Adipose tissue (tissue), 3 donors: Measurements from ENCODE around the gene YIF1B. TPM values are rescaled to one million over a fixed set of nuclear protein-coding genes. Genes with fewer than 3 reads are reported as not detected.
"Not testable (repeated sequence)": the region's sequence is repeated elsewhere in the genome, so short reads cannot be mapped to it uniquely, and the experiment has no call there.

Experiments used
- H3K27ac ChIP-seq: one replicate; pipeline ENCODE4 v1.5.1; 2013; ENCODE audit warnings: low read depth, low read length
- WGBS, 3 donors: extraction: QIAGEN DNeasy Blood & Tissue Kit; methylation state at CpG; one replicate each; pipeline ENCODE4 v1.1.7; 2013; 5-methylcytosine and 5-hydroxymethylcytosine counted together
- polyA plus RNA-seq, 3 donors: library from polyadenylated mRNA; stranded (reverse); fragments of 200-250 nt; gene quantifications; one replicate each; pipeline ENCODE4 v1.2.3, GENCODE V29; 2013
- donor health status: healthy with polysubstance abuse.
- donor health status: Bipolar disorder and iron deficiency.
- donor health status: healthy.

Gene YIF1B
- polyA plus RNA-seq, 3 donors: 27.7 to 59.7 (median 28.3) TPM

GRCh38 chr19:38264486-38265212, 51.1 kb downstream of the YIF1B start, which contains the start of gene SPINT2:
Gene SPINT2, plus strand, starts transcription at chr19:38264573. Its CDS starts 320 bp downstream, at chr19:38264893.
- WGBS, 3 donors: 4 to 10% (median 9%) methylated on average over 74 to 78 of the region's 78 CpGs
- no peak within 1 kb of the TSS for H3K27ac ChIP-seq

GRCh38 chr19:38263689-38264485, 51.9 kb downstream of the YIF1B start:
- H3K27ac ChIP-seq: no peak overlapping the region
- WGBS, 3 donors: 8 to 12% (median 8%) methylated on average over 29 to 34 of the region's 34 CpGs

- no peak overlapping the region for H3K27ac ChIP-seq
- 83 to 97% (median 94%) methylated on average over 7 of the region's 7 CpGs for WGBS, 3 donors
These were observed 53.0 kb downstream of the YIF1B start for GRCh38 chr19:38262585-38263268.

GRCh38 chr19:38261942-38262341, 53.8 kb downstream of the YIF1B start:
- H3K27ac ChIP-seq: not testable (repeated sequence)
- WGBS, 3 donors: 92 to 96% (median 93%) methylated on average over 11 to 12 of the region's 12 CpGs

GRCh38 chr19:38255383-38256014, 60.2 kb downstream of the YIF1B start:
- H3K27ac ChIP-seq: no peak overlapping the region

GRCh38 chr19:38253788-38254187, 62.0 kb downstream of the YIF1B start:
- H3K27ac ChIP-seq: no peak overlapping the region
- WGBS, 3 donors: 82 to 89% (median 85%) methylated on average over 5 of the region's 5 CpGs

More at GRCh38 chr19:38255383-38256014, 60.2 kb downstream of the YIF1B start:
- WGBS, 3 donors: 40 to 52% (median 49%) methylated on average over 17 of the region's 17 CpGs

Other genes with a start within 250 kb of the YIF1B start
- under 1 TPM; 0.05 to 0.67 (median 0.13) TPM for gene DPF1, start 91.7 kb downstream of the YIF1B start, polyA plus RNA-seq
- gene PPP1R14A, start 59.6 kb downstream of the YIF1B start, polyA plus RNA-seq: 100 to 1,000 TPM in 1 of 3 donors, 10 to 100 TPM in 2; 14.0 to 169 (median 82.5) TPM
- 100 to 1,000 TPM in 1 of 3 donors, 10 to 100 TPM in 1, 1 to 10 TPM in 1; 4.4 to 155 (median 22.1) TPM for gene SPINT2, start 51.4 kb downstream of the YIF1B start, polyA plus RNA-seq
- 10 to 100 TPM in 2 of 3 donors, 1 to 10 TPM in 1; 3.5 to 41.2 (median 27.2) TPM for gene C19orf33, start 11.7 kb downstream of the YIF1B start, polyA plus RNA-seq
- gene KCNK6, start 3.9 kb upstream of the YIF1B start, polyA plus RNA-seq: 10 to 100 TPM in 1 of 3 donors, 1 to 10 TPM in 2; 3.2 to 11.3 (median 4.0) TPM
- 1 to 10 TPM; 1.8 to 1.9 (median 1.9) TPM for gene CATSPERG, start 19.9 kb upstream of the YIF1B start, polyA plus RNA-seq
- gene PSMD8, start 58.6 kb upstream of the YIF1B start, polyA plus RNA-seq: 100 to 1,000 TPM; 138 to 486 (median 165) TPM
- under 1 TPM in 2 of 3 donors, not detected in 1; 0.21 to 0.77 TPM for gene GGN, start 72.1 kb upstream of the YIF1B start, polyA plus RNA-seq
- under 1 TPM; 0.31 to 0.89 (median 0.34) TPM for gene SPRED3, start 72.8 kb upstream of the YIF1B start, polyA plus RNA-seq
- 10 to 100 TPM; 13.8 to 24.8 (median 16.9) TPM for gene FAM98C, start 87.1 kb upstream of the YIF1B start, polyA plus RNA-seq
- gene RASGRP4, start 110.3 kb upstream of the YIF1B start, polyA plus RNA-seq: 1 to 10 TPM in 2 of 3 donors, under 1 TPM in 1; 0.48 to 8.2 (median 7.0) TPM
- gene RYR1, start 117.7 kb upstream of the YIF1B start, polyA plus RNA-seq: 1 to 10 TPM in 1 of 3 donors, under 1 TPM in 2; 0.56 to 6.2 (median 0.79) TPM